ENCODE results near the gene CLASP1. TPM values are rescaled to one million over a fixed set of nuclear protein-coding genes. Genes with fewer than 3 reads are reported as not detected.

Gene CLASP1
- total and polyA plus RNA-seq, 8 donors = 5.7 to 188 (median 20.8) TPM

DNA sequence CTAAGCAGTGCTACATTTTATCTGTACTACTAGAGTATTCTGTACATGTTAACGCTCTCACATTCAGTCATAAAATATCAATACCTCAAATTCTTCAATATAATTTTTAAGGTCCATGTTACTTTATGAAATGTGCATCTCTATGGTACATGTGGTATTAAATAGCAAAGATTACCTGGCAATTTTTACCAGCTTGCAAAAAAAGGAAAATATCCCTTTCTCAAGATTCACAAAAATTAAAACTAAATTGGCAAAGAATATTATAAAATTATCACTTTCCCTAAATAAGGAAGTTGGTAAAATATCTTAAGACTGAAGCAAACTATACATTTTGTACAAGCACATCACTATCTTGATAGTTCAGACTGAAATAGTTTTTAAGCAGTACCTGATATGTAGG is 233.5 kb downstream of the CLASP1 start:
- H3K27me3 ChIP-seq = no peaks in the 10 kb centered on the region
- H3K4me3 ChIP-seq = no peak overlapping the region
- H3K27ac ChIP-seq = no peak overlapping the region
- intact Hi-C loops (cut with DNase I; ENCODE audit: low total_unique reads) = no loop called here
- no peaks in the 10 kb centered on the region for H3K4me1 ChIP-seq
- peaks cover 0 to 75% (median 64%) of the 10 kb centered on the region in 4 donors for H3K36me3 ChIP-seq
- 94 to 100% (median 98%) methylated on average over 1 of the region's 1 CpG for WGBS, 5 donors
- no peaks in the 10 kb centered on the region for H3K9me3 ChIP-seq
- TF ChIP-seq, protein P1, sequence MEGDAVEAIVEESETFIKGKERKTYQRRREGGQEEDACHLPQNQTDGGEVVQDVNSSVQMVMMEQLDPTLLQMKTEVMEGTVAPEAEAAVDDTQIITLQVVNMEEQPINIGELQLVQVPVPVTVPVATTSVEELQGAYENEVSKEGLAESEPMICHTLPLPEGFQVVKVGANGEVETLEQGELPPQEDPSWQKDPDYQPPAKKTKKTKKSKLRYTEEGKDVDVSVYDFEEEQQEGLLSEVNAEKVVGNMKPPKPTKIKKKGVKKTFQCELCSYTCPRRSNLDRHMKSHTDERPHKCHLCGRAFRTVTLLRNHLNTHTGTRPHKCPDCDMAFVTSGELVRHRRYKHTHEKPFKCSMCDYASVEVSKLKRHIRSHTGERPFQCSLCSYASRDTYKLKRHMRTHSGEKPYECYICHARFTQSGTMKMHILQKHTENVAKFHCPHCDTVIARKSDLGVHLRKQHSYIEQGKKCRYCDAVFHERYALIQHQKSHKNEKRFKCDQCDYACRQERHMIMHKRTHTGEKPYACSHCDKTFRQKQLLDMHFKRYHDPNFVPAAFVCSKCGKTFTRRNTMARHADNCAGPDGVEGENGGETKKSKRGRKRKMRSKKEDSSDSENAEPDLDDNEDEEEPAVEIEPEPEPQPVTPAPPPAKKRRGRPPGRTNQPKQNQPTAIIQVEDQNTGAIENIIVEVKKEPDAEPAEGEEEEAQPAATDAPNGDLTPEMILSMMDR (IDR thresholded peaks at IDR 0.05) = no peak
- no peak for DNase-seq

DNA sequence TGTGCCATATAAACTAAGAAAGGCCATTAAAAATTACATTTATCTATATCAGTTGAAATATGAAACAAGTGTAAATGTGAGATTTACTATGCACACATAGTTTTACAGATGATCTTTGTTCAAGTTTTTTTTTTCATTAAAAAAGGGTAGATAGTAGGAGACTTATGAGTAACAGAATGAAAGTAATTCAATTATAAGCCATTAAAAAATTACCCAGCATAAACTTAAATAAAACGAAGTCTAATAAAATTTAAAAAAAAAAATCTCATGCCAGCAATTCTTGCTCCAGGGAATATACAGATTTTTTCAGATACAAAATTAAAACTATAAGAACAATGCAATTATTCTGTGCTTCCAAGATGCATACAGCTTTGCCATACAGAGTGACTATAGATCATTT is 236.9 kb downstream of the CLASP1 start:
- H3K36me3 ChIP-seq = peaks cover 7 to 77% (median 67%) of the 10 kb centered on the region in 4 donors
- no peaks in the 10 kb centered on the region for H3K4me1 ChIP-seq
- TF ChIP-seq POLR2AphosphoS5 (IDR thresholded peaks at IDR 0.05) (no peak), EP300 (IDR thresholded peaks at IDR 0.05) (no peak)
- WGBS, 5 donors = 43 to 72% (median 57%) methylated on average over 1 of the region's 1 CpG
- intact Hi-C loops (cut with DNase I; ENCODE audit: low total_unique reads) = no loop called here
- no peak for DNase-seq
- H3K4me3 ChIP-seq = no peak overlapping the region
- H3K27me3 ChIP-seq = no peaks in the 10 kb centered on the region
- H3K9me3 ChIP-seq = no peaks in the 10 kb centered on the region
- H3K27ac ChIP-seq = no peak overlapping the region

DNA sequence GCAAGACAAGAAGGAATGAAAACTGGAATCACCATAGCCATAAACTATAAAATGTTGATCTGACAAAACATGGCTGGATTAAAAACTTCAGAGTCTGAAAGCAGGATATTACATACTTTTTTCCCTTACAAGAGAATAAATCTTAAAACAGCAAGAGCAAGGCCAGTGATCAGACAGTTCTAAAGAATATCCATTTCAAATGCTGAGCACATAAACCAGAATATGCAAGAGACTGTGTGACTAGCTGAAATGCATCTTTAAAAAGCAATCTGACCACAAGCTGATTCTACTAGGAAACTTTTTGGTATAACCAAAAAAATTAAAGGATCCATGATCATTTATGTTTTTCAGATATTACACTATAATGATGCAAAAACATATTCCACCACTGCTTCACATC is 239.3 kb downstream of the CLASP1 start:
- H3K4me3 ChIP-seq = no peak overlapping the region
- intact Hi-C loops (cut with DNase I; ENCODE audit: low total_unique reads) = loop anchor here (10.0 kb wide), 1 partner anchor 305 kb away; no protein-coding TSS in a partner anchor
- TF ChIP-seq POLR2A (IDR thresholded peaks at IDR 0.05) = no peak
- no peak for TF ChIP-seq EP300 (IDR thresholded peaks at IDR 0.05)
- TF ChIP-seq, protein P1 (IDR thresholded peaks at IDR 0.05) = no peak
- no peak for TF ChIP-seq POLR2AphosphoS5 (IDR thresholded peaks at IDR 0.05)
- H3K36me3 ChIP-seq = peaks cover 19 to 87% (median 75%) of the 10 kb centered on the region in 4 donors
- no peaks in the 10 kb centered on the region for H3K4me1 ChIP-seq
- no peaks in the 10 kb centered on the region for H3K9me3 ChIP-seq
- no peaks in the 10 kb centered on the region for H3K27me3 ChIP-seq
- DNase-seq = no peak
- H3K27ac ChIP-seq = no peak overlapping the region

DNA sequence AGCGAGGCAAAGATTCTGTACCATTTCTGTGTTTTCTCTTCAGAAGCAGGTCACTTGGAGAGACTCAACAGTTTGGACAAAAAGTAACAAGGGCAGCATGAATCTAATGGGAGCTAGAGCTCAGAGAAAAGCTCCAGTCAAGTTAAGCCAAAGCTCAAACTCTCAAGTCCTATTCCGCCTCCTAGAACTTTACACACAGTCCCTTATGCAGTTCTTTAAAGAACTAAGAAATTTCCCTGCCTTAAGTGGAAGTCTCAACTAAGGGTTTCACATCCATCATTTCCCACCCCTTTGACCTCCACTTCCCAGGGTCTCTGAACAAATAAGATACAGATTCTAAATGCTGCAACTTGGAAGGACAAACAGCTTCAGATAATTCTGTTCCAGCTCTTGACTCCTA is 239.9 kb downstream of the CLASP1 start:
- H3K4me3 ChIP-seq = no peak overlapping the region
- H3K27ac ChIP-seq = no peak overlapping the region
- DNase-seq = no peak
- no peaks in the 10 kb centered on the region for H3K9me3 ChIP-seq
- H3K4me1 ChIP-seq = no peaks in the 10 kb centered on the region
- no peaks in the 10 kb centered on the region for H3K27me3 ChIP-seq
- no peak for TF ChIP-seq EP300 (IDR thresholded peaks at IDR 0.05)
- TF ChIP-seq POLR2A (IDR thresholded peaks at IDR 0.05) = no peak
- no peak for TF ChIP-seq POLR2AphosphoS5 (IDR thresholded peaks at IDR 0.05)
- TF ChIP-seq, protein P1 (IDR thresholded peaks at IDR 0.05) = no peak
- 70 to 98% (median 95%) methylated on average over 2 of the region's 2 CpGs for WGBS, 5 donors
- intact Hi-C loops (cut with DNase I; ENCODE audit: low total_unique reads) = loop anchor here (10.0 kb wide), 1 partner anchor 305 kb away; no protein-coding TSS in a partner anchor
- H3K36me3 ChIP-seq = peaks cover 20 to 87% (median 75%) of the 10 kb centered on the region in 4 donors

DNA sequence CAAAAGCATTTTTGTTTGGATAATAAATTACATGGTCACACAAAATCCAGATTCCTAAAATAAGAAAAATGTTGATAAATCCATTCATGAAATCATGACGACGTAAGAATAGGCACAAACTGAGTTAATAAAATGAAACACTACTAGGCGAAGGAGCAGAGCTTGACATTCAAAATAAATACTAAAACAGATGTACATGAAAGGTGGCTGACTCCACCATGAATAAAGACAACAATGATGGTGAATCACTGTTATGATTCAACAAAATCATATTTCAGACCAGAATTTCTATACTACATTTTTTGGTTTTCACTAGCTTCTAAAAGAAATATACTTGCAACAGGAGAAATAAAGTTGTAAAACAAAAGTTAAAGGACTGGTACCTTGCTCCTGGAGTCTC is 240.6 kb downstream of the CLASP1 start:
- TF ChIP-seq POLR2A (IDR thresholded peaks at IDR 0.05) (no peak), POLR2AphosphoS5 (IDR thresholded peaks at IDR 0.05) (no peak), EP300 (IDR thresholded peaks at IDR 0.05) (no peak)
- TF ChIP-seq, protein P1 (IDR thresholded peaks at IDR 0.05) = no peak
- Histone ChIP-seq H3K4me3 (no peak overlapping the region), H3K27me3 (no peaks in the 10 kb centered on the region), H3K9me3 (no peaks in the 10 kb centered on the region), H3K27ac (no peak overlapping the region), H3K36me3 (peaks cover 23 to 87% (median 74%) of the 10 kb centered on the region in 4 donors), H3K4me1 (no peaks in the 10 kb centered on the region)
- DNase-seq = no peak
- WGBS, 5 donors = 91 to 95% (median 94%) methylated on average over 3 of the region's 3 CpGs
- intact Hi-C loops (cut with DNase I; ENCODE audit: low total_unique reads) = loop anchor here (10.0 kb wide), 1 partner anchor 306 kb away; no protein-coding TSS in a partner anchor

Data from stomach (tissue), 9 donors.